ENCODE measurements around the gene TCP11L2. TPM values are rescaled to one million over a fixed set of nuclear protein-coding genes. Genes with fewer than 3 reads are reported as not detected.

Gene TCP11L2
- total RNA-seq, 1 donor, result 25.0 TPM

DNA sequence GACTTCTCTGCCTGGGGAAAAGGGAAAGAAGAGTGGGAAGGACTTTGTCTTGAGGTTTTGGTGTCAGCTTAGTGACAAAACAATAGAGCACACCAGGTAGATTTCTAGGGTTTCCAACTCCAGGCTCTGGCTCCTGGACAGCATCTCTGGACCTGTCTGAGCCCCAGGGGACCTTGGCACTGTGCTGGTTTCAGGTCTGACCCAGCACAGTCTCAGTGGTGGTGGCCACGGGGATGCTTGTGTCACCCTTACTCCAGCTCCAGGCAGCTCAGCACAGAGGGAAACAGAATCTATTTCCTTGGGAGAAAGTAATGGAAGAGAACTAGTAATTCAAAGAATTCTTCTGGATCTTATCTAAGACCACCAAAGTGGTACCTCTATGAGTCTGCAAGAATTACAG is 43.6 kb upstream of the TCP11L2 start:
- TF ChIP-seq, protein P1, sequence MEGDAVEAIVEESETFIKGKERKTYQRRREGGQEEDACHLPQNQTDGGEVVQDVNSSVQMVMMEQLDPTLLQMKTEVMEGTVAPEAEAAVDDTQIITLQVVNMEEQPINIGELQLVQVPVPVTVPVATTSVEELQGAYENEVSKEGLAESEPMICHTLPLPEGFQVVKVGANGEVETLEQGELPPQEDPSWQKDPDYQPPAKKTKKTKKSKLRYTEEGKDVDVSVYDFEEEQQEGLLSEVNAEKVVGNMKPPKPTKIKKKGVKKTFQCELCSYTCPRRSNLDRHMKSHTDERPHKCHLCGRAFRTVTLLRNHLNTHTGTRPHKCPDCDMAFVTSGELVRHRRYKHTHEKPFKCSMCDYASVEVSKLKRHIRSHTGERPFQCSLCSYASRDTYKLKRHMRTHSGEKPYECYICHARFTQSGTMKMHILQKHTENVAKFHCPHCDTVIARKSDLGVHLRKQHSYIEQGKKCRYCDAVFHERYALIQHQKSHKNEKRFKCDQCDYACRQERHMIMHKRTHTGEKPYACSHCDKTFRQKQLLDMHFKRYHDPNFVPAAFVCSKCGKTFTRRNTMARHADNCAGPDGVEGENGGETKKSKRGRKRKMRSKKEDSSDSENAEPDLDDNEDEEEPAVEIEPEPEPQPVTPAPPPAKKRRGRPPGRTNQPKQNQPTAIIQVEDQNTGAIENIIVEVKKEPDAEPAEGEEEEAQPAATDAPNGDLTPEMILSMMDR (IDR thresholded peaks at IDR 0.05; ENCODE audit: insufficient read depth, low read depth, low read length), result no peak
- no peak for DNase-seq (ENCODE audit: low read depth)
- no peak overlapping the region for H3K4me3 ChIP-seq (ENCODE audit: low read depth, low read length)

DNA sequence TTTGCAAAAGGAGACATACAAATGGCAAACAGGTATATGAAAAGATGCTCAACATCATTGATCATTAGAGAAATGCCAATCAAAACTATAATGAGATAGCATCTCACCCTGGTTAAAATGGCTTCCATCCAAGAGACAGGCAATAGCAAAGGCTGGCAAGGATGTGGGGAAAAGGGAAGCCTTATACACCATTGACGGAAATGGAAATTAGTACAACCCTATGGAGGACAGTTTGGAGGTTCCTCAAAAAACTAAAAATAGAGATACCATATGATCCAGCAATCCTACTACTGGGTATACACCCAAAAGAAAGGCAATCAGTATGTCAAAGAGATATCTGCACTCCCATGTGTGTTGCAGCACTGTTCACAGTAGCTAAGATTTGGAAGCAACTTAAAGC is 37.4 kb upstream of the TCP11L2 start:
- TF ChIP-seq, protein P1 (IDR thresholded peaks at IDR 0.05; ENCODE audit: insufficient read depth, low read depth, low read length), result no peak
- H3K4me3 ChIP-seq (ENCODE audit: low read depth, low read length), result no peak overlapping the region
- no peak for DNase-seq (ENCODE audit: low read depth)

DNA sequence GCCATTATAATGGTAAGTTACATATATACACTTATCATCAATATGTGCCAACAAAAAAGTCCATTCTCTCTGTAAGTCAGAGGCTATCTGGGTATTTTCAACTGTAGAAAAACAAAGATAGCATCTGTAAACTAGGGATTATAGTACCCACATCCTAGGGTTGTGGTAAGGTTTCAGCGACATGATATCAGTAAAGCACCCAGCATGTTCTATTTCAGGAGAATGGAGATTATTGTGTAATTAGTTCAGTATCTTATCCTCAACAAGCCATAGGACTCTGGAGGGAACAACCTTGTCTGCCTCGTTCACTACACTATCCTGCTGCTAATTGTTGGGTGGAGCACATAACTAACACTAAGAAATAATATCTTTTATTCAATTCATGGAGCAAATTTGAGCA is 35.0 kb upstream of the TCP11L2 start:
- DNase-seq (ENCODE audit: low read depth), result peak; percentile 67
- no peak overlapping the region for H3K4me3 ChIP-seq (ENCODE audit: low read depth, low read length)
- TF ChIP-seq, protein P1 (IDR thresholded peaks at IDR 0.05; ENCODE audit: insufficient read depth, low read depth, low read length), result no peak

DNA sequence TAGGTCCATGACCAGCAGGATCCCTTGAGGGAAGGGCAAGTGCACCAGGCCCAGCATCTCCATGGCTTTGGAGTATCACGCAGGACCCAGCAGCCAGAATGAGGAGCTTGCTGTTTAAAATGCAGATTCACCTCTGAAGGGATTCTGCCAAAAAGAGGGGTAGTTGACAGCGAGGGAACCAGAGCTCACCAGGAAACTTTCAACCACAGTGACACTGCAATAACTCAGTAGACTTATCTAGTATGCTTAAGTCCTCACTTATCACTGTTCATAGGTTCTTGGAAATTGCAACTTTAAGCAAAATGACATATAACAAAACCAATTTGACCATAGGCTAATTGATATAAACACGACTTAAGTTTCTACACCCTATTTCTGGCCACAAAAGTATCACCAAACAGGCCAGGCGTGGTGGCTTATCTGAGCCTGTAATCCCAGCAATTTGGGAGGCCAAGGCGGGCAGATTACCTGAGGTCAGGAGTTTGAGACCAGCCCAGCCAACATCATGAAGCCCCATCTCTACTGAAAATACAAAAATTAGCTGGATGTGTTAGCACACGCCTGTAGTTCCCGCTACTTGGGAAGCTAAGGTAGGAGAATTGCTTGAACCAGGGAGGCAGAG is 33.3 kb upstream of the TCP11L2 start:
- DNase-seq (ENCODE audit: low read depth), result no peak
- TF ChIP-seq, protein P1 (IDR thresholded peaks at IDR 0.05; ENCODE audit: insufficient read depth, low read depth, low read length), result no peak
- no peak overlapping the region for H3K4me3 ChIP-seq (ENCODE audit: low read depth, low read length)

DNA sequence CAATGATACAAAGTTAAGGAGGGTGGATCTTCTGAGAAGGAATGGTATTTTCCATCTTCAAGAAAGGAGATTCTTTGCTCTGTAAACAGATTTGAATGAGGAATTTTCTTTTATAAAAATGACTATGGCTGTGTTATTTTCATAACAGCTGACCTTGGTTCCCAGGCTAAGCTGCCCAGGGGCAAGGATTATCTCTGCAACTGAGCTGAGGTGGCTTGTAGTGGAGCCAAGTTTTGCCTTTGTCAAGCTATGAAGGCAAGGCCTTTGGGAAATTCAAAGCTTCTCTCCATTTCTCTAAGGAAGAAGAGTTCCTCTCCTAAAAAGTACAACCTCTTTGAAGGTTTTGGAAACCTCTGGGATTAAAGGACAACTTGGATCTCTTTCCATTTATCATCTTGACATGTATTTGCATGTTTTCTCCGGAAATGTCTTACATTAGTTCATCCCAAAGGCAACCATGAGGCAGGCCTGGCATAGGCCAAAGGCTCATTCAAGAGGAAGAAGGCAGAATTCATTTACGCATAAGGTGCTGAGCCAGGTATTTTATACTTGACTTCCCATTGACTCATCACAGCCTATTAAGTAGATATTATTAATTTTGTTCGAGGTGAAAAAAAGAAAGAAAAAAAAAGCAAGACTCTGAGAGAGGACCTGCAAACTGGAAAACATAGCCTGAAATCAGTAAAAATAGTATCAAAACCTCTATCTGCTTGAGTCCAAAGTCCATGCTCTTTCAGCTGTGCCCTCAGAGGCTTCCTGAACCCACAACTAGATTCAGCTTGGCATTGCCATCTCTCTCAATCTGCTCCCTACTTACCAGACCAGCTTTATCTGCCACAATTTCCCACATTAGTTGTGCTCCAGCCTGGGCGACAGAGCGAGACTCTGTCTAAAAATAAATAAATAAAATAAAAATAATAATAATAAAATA is 30.7 kb upstream of the TCP11L2 start:
- H3K4me3 ChIP-seq (ENCODE audit: low read depth, low read length), result no peak overlapping the region
- no peak for DNase-seq (ENCODE audit: low read depth)
- TF ChIP-seq, protein P1 (IDR thresholded peaks at IDR 0.05; ENCODE audit: insufficient read depth, low read depth, low read length), result no peak

DNA sequence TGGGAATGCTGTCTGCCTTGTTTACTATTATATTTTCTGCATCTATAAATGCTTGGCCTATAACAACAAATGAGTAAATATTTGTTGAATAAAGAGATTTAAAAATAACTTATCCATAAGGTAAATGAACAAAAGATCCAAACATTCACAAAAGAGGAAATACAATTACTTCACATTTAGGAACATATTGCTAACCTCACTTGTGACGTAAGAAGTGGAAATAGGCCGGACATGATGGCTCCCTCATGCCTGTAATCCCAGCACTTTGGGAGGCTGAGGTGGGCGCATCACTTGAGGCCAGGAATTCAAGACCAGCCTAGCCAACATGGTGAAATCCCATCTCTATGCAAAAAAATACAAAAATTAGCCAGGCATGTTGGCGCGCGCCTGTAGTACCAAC is 29.0 kb upstream of the TCP11L2 start:
- no peak for DNase-seq (ENCODE audit: low read depth)
- TF ChIP-seq, protein P1 (IDR thresholded peaks at IDR 0.05; ENCODE audit: insufficient read depth, low read depth, low read length), result no peak
- no peak overlapping the region for H3K4me3 ChIP-seq (ENCODE audit: low read depth, low read length)

Measured in fibroblast of villous mesenchyme (primary cell).